HepG2 (cell line): ENCODE data around the gene B4GALT1. TPM values are rescaled to one million over a fixed set of nuclear protein-coding genes. Genes with fewer than 3 reads are reported as not detected.

Experiments
- ATAC-seq: fragments of 200-7000 bp; cut with Tn5 transposase; 3 replicates; pipeline ENCODE4 v1.9.1; 2020; ENCODE audit warnings: mild to moderate bottlenecking, moderate library complexity
- BruUV-seq: library from RNA; stranded (reverse); fragments of 400-500 nt; replicated peaks from 2 replicates; lab custom pipeline; 2021; lab: Mats Ljungman, UMichigan
- CTCF ChIA-PET: fragments of 300-600 bp; formaldehyde crosslinking; extraction: SDS; loops from one replicate; lab custom pipeline; 2021; ENCODE audit warnings: low total read pairs, inconsistent platforms, low intra/inter-chr PET ratio; lab: Yijun Ruan, JAX
- POLR2A ChIA-PET: fragments of 350-600 bp; sonication (Branson Sonifier 250); formaldehyde crosslinking; loops from one replicate; lab custom pipeline; 2020; ENCODE audit warnings: antibody characterized with exemption, inconsistent platforms; lab: Yijun Ruan, JAX
- DNase-seq: peaks from one replicate; pipeline ENCODE4 v3.0.0-alpha.2; 2015; ENCODE audit warnings: low spot score
- FAIRE-seq: peaks from 3 replicates; lab custom pipeline; 2011; peaks lifted over from hg19 to GRCh38; lab: Jason Lieb, UNC
- H2AFZ ChIP-seq: one replicate; pipeline ENCODE4 v1.6.1; 2011; ENCODE audit warnings: low read length, inconsistent platforms
- H3K27ac ChIP-seq: fragments of 300-600 bp; 3 replicates; pipeline ENCODE4 v1.8.0; 2011; ENCODE audit warnings: mixed run types, mild to moderate bottlenecking, mixed read lengths, low read length, inconsistent platforms; ENCODE audit not compliant: insufficient read depth; ENCODE audit errors: extremely low read length
- H3K27me3 ChIP-seq, 2 experiments: fragments of 200-600 bp in 1 of 2; 2 replicates in 1 of 2; 3 replicates in 1 of 2; pipeline versions ENCODE4 v1.6.0 to v1.8.0; 2011; ENCODE audit warnings: low read length in 2 of 2, mild to moderate bottlenecking in 2 of 2, moderate library complexity in 2 of 2, inconsistent platforms in 1 of 2; ENCODE audit not compliant: insufficient read depth in 2 of 2, control insufficient read depth in 1 of 2
- H3K36me3 ChIP-seq, 2 experiments: fragments of 200-600 bp in 1 of 2; replicated peaks in 1 of 2; 2 replicates in 1 of 2; 3 replicates in 1 of 2; pipeline versions ENCODE4 v1.5.1 to v1.8.0; 2011; ENCODE audit warnings: low read length in 2 of 2, inconsistent platforms in 1 of 2; ENCODE audit not compliant: insufficient read depth in 2 of 2, control insufficient read depth in 1 of 2
- H3K4me1 ChIP-seq: 2 replicates; pipeline ENCODE4 v1.5.1; 2012; ENCODE audit warnings: low read length, inconsistent platforms; ENCODE audit not compliant: insufficient read depth
- H3K4me2 ChIP-seq: 2 replicates; pipeline ENCODE4 v1.6.0; 2011; ENCODE audit warnings: low read depth, low read length, inconsistent platforms
- H3K4me3 ChIP-seq, 3 experiments: fragments of 200-600 bp in 1 of 3; sonication (generic), shearing (Covaris generic) in 1 of 3; replicated peaks in 1 of 3; 2 replicates each; pipeline ENCODE4 v1.5.1; 2011 to 2016; ENCODE audit warnings: low read length in 3 of 3, inconsistent platforms in 2 of 3, low read depth in 2 of 3, mild to moderate bottlenecking in 2 of 3, control low read depth in 1 of 3, mixed read lengths in 1 of 3; ENCODE audit not compliant: insufficient read depth in 1 of 3
- H3K79me2 ChIP-seq: one replicate; pipeline ENCODE4 v1.6.1; 2011; ENCODE audit warnings: low read length, inconsistent platforms; ENCODE audit not compliant: insufficient read depth
- H3K9ac ChIP-seq: 2 replicates; pipeline ENCODE4 v1.6.0; 2011; ENCODE audit warnings: mild to moderate bottlenecking, low read depth, low read length, inconsistent platforms; ENCODE audit not compliant: insufficient read depth
- H3K9me3 ChIP-seq: 2 replicates; pipeline ENCODE4 v1.5.1; 2012; ENCODE audit warnings: mild to moderate bottlenecking, low read length
- H4K20me1 ChIP-seq: 2 replicates; pipeline ENCODE4 v1.6.0; 2011; ENCODE audit warnings: inconsistent platforms, mild to moderate bottlenecking, low read length, moderate library complexity; ENCODE audit not compliant: insufficient read depth
- HNRNPK ChIP-seq: fragments of 200-400 bp; formaldehyde crosslinking; IDR thresholded peaks from 2 replicates; pipeline ENCODE4 v1.6.1; 2018; ENCODE audit warnings: low read length, low read depth, moderate library complexity, mild to moderate bottlenecking; ENCODE audit not compliant: poor library complexity, severe bottlenecking
- RCOR2 ChIP-seq: IDR thresholded peaks from 2 replicates; pipeline ENCODE4 v1.6.1; 2016; ENCODE audit warnings: missing biosample characterization, missing genetic modification reagents
- ZNF770 ChIP-seq: sonication (generic); formaldehyde crosslinking; IDR thresholded peaks from 2 replicates; pipeline ENCODE4 v1.5.0; 2020; ENCODE audit warnings: mild to moderate bottlenecking, missing genetic modification reagents
- ZSCAN31 ChIP-seq: sonication (generic); formaldehyde crosslinking; IDR thresholded peaks from 2 replicates; pipeline ENCODE4 v1.5.0; 2020; ENCODE audit warnings: low read depth, mild to moderate bottlenecking, missing genetic modification reagents
- in situ Hi-C: cut with HindIII; loops from 2 replicates; pipeline ENCODE4 v1.10.0; 2017; ENCODE audit warnings: low pct_unique_long_range_greater_than_20kb; ENCODE audit not compliant: extremely low pct_ligation_motif_present
- intact Hi-C: fragments of 100-400 bp; cut with micrococcal nuclease; formaldehyde crosslinking; loops from one replicate; pipeline ENCODE4 v1.10.0; 2022; ENCODE audit not compliant: unreplicated experiment
- polyA plus RNA-seq, 8 experiments: library from polyadenylated mRNA; depleted of rRNA in 3 of 8; stranded (reverse) in 7 of 8; unstranded in 1 of 8; fragments of >200 nt; fragmentation: Illumina TruSeq in 4 of 8; extraction: Trizol in 4 of 8; gene quantifications; 2 replicates each; pipeline versions ENCODE4 v1.2.1 to v1.2.3, GENCODE V29; 2011 to 2016; ENCODE audit warnings: low read depth in 4 of 8, missing spikeins in 1 of 8, mixed read lengths in 1 of 8; ENCODE audit not compliant: insufficient read depth in 1 of 8
- total RNA-seq, 5 experiments: library from RNA; depleted of rRNA; stranded (reverse); fragments of >200 nt; fragmentation: Illumina TruSeq; extraction: Trizol; gene quantifications; 2 replicates each; pipeline ENCODE4 v1.2.3, GENCODE V29; 2016; ENCODE audit warnings: low read depth in 1 of 5

Gene B4GALT1
- total and polyA plus RNA-seq, 2 of the 13 experiments (the other 11 are each of a cell fraction or from before 2014, with no cell fraction given), result 15.7 to 33.5 TPM

- no peak for TF ChIP-seq ZNF770 (CRISPR knock-in tag)
Observed at GRCh38 chr9:33178972-33179697, 12.0 kb upstream of the B4GALT1 start (continued).

GRCh38 chr9:33177639-33178038, 10.5 kb upstream of the B4GALT1 start:
- CTCF ChIA-PET, result no interaction called here
- H3K4me2 ChIP-seq, result no peak overlapping the region
- no peaks in the 10 kb centered on the region for H4K20me1 ChIP-seq
- no peaks in the 10 kb centered on the region for H3K9me3 ChIP-seq
- H3K27me3 ChIP-seq, result no peaks in the 10 kb centered on the region; a peak in 1 of 5 replicates
- no peak overlapping the region for H3K27ac ChIP-seq
- no peaks in the 10 kb centered on the region for H3K79me2 ChIP-seq
- H3K4me3 ChIP-seq, result no peak overlapping the region
- POLR2A ChIA-PET, result no interaction called here
- intact Hi-C loops, result loop anchor here (5.0 kb wide), 1 partner anchor 75 kb away; no protein-coding TSS in a partner anchor
- FAIRE-seq (no peak), ATAC-seq (no peak)
- H3K36me3 ChIP-seq, result no peaks in the 10 kb centered on the region
- H3K4me1 ChIP-seq, result peaks cover 16% of the 10 kb centered on the region
- H2AFZ ChIP-seq, result no peak overlapping the region
- TF ChIP-seq ZSCAN31 (CRISPR knock-in tag) (no peak), HNRNPK (no peak), RCOR2 (CRISPR knock-in tag) (no peak)
- TF ChIP-seq, all 625 proteins: peak for 0
- in situ Hi-C loops, result no loop called here
- DNase-seq, result no peak
- no TSS peak for BruUV-seq
- H3K9ac ChIP-seq, result no peak overlapping the region
